ENCODE results near the gene PPP1R16B.

- TF ChIP-seq, protein P1, sequence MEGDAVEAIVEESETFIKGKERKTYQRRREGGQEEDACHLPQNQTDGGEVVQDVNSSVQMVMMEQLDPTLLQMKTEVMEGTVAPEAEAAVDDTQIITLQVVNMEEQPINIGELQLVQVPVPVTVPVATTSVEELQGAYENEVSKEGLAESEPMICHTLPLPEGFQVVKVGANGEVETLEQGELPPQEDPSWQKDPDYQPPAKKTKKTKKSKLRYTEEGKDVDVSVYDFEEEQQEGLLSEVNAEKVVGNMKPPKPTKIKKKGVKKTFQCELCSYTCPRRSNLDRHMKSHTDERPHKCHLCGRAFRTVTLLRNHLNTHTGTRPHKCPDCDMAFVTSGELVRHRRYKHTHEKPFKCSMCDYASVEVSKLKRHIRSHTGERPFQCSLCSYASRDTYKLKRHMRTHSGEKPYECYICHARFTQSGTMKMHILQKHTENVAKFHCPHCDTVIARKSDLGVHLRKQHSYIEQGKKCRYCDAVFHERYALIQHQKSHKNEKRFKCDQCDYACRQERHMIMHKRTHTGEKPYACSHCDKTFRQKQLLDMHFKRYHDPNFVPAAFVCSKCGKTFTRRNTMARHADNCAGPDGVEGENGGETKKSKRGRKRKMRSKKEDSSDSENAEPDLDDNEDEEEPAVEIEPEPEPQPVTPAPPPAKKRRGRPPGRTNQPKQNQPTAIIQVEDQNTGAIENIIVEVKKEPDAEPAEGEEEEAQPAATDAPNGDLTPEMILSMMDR (IDR thresholded peaks at IDR 0.05), result no peak
- TF ChIP-seq POLR2A (IDR thresholded peaks at IDR 0.05), result no peak
These were observed 48.3 kb downstream of the PPP1R16B start for GRCh38 chr20:38853759-38854158.
